ENCODE data around the gene SLC22A23.

The SLC22A23 gene

GRCh38 chr6:3333263-3333662 is 123.6 kb downstream of the SLC22A23 start:
- no peak overlapping the region for H3K4me3 ChIP-seq (ENCODE audit: low read length)
- H3K27ac ChIP-seq (ENCODE audit: low read depth, low read length): no peak overlapping the region
- WGBS: 48% methylated on average over 6 of the region's 6 CpGs
- H3K9me3 ChIP-seq (ENCODE audit: insufficient read depth, low read depth, low read length): no peaks in the 10 kb centered on the region
- no peaks in the 10 kb centered on the region for H3K27me3 ChIP-seq (ENCODE audit: insufficient read depth, low read length)
- H3K4me1 ChIP-seq (ENCODE audit: insufficient read depth, low read length): peaks cover 34% of the 10 kb centered on the region
- no peaks in the 10 kb centered on the region for H3K36me3 ChIP-seq (ENCODE audit: insufficient read depth, low read length)
- no peak overlapping the region for H3K9ac ChIP-seq (ENCODE audit: low read depth, low read length)

- WGBS: 89% methylated on average over 7 of the region's 7 CpGs
- Histone ChIP-seq H3K9me3 (ENCODE audit: insufficient read depth, low read depth, low read length) (no peaks in the 10 kb centered on the region), H3K9ac (ENCODE audit: low read depth, low read length) (no peak overlapping the region), H3K4me1 (ENCODE audit: insufficient read depth, low read length) (peaks cover 23% of the 10 kb centered on the region), H3K27ac (ENCODE audit: low read depth, low read length) (no peak overlapping the region), H3K36me3 (ENCODE audit: insufficient read depth, low read length) (no peaks in the 10 kb centered on the region), H3K4me3 (ENCODE audit: low read length) (no peak overlapping the region), H3K27me3 (ENCODE audit: insufficient read depth, low read length) (no peaks in the 10 kb centered on the region)
Observed at GRCh38 chr6:3331971-3332370, 124.9 kb downstream of the SLC22A23 start.

DNA sequence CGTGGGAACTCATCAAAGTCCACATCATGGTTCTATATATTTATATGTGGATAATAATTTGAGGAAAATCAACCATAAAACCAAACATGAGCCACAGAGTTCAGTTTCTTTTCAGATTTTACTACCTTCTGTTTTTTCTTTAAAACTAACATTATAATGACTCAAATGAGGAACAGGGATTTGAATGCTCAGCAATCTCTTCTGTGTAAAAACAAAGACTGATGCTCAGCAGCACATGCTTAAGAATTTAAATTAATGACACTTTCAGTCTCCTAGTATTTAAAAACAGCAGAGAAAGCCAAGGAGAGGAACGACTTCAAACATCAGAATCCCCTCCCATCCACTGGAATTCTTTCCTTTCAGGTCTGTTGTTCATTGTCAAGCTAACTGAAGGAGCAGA is 125.4 kb downstream of the SLC22A23 start:
- H3K27me3 ChIP-seq (ENCODE audit: insufficient read depth, low read length): no peaks in the 10 kb centered on the region
- peaks cover 26% of the 10 kb centered on the region for H3K4me1 ChIP-seq (ENCODE audit: insufficient read depth, low read length)
- H3K4me3 ChIP-seq (ENCODE audit: low read length): no peak overlapping the region
- 27% methylated on average over 1 of the region's 2 CpGs for WGBS
- no peaks in the 10 kb centered on the region for H3K9me3 ChIP-seq (ENCODE audit: insufficient read depth, low read depth, low read length)
- no peaks in the 10 kb centered on the region for H3K36me3 ChIP-seq (ENCODE audit: insufficient read depth, low read length)
- H3K27ac ChIP-seq (ENCODE audit: low read depth, low read length): no peak overlapping the region
- H3K9ac ChIP-seq (ENCODE audit: low read depth, low read length): no peak overlapping the region

- H3K27me3 ChIP-seq (ENCODE audit: insufficient read depth, low read length): no peaks in the 10 kb centered on the region
- peaks cover 24% of the 10 kb centered on the region for H3K4me1 ChIP-seq (ENCODE audit: insufficient read depth, low read length)
- no peak overlapping the region for H3K4me3 ChIP-seq (ENCODE audit: low read length)
- H3K27ac ChIP-seq (ENCODE audit: low read depth, low read length): no peak overlapping the region
- no peaks in the 10 kb centered on the region for H3K36me3 ChIP-seq (ENCODE audit: insufficient read depth, low read length)
- 89% methylated on average over 6 of the region's 6 CpGs for WGBS
- H3K9ac ChIP-seq (ENCODE audit: low read depth, low read length): no peak overlapping the region
- H3K9me3 ChIP-seq (ENCODE audit: insufficient read depth, low read depth, low read length): no peaks in the 10 kb centered on the region
Observed at GRCh38 chr6:3330199-3330598, 126.7 kb downstream of the SLC22A23 start.

DNA sequence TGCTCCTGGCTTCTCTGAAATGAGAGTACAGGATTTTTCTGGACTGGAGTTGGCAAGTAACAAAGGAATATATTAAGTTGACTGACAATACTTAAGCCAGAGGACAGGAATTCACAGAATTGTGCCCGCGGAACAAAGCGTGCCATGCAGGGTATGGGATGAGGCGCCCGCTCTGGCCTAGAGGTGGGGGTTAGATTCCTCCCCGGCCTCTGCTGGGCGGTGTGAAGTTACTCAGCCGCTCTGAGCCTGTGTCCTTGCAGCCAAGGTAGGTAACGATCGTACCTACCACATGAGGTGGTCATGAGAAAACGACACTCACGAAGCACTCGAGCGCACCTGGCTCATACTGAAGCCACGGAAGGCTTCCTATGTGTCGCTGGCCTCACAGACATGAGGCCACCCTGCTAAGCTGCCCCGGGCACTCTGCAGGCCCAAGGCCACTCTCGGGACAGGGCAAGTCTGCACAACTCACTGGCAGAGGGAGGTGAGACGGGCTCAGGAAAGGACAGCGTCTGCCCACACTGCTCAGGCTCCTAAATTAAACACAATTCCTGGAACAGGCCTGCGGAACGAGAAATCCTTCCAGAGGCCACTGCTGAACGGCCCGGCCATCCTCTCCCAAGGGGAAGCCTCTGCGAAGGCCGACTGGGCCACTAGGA is 127.3 kb downstream of the SLC22A23 start:
- 94% methylated on average over 26 of the region's 26 CpGs for WGBS
- Histone ChIP-seq H3K27ac (ENCODE audit: low read depth, low read length) (no peak overlapping the region), H3K4me3 (ENCODE audit: low read length) (no peak overlapping the region), H3K36me3 (ENCODE audit: insufficient read depth, low read length) (no peaks in the 10 kb centered on the region), H3K9ac (ENCODE audit: low read depth, low read length) (no peak overlapping the region), H3K27me3 (ENCODE audit: insufficient read depth, low read length) (no peaks in the 10 kb centered on the region), H3K4me1 (ENCODE audit: insufficient read depth, low read length) (peaks cover 24% of the 10 kb centered on the region), H3K9me3 (ENCODE audit: insufficient read depth, low read depth, low read length) (no peaks in the 10 kb centered on the region)

DNA sequence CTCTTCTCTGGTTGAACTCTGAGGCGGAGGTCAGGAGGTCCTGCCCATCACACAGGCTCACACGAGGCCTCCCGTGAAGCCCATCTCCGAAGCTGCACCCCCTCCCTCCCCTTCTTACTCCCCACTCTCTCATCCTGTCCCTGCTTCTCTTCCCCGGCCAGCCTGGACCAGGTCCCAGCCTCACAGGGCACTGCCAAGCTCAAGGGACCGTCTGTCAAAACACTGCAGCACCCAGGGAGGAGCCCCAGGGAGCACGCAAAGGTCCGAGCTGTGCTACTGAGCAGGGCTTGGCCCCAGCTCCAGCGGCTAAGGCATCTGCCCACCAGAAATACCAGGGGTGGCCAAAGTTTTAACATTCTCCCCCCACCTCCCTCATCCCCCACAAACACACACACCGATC is 128.1 kb downstream of the SLC22A23 start:
- Histone ChIP-seq H3K36me3 (ENCODE audit: insufficient read depth, low read length) (no peaks in the 10 kb centered on the region), H3K4me1 (ENCODE audit: insufficient read depth, low read length) (peaks cover 24% of the 10 kb centered on the region), H3K4me3 (ENCODE audit: low read length) (no peak overlapping the region), H3K27me3 (ENCODE audit: insufficient read depth, low read length) (no peaks in the 10 kb centered on the region), H3K27ac (ENCODE audit: low read depth, low read length) (no peak overlapping the region), H3K9me3 (ENCODE audit: insufficient read depth, low read depth, low read length) (no peaks in the 10 kb centered on the region), H3K9ac (ENCODE audit: low read depth, low read length) (no peak overlapping the region)
- 85% methylated on average over 9 of the region's 10 CpGs for WGBS

DNA sequence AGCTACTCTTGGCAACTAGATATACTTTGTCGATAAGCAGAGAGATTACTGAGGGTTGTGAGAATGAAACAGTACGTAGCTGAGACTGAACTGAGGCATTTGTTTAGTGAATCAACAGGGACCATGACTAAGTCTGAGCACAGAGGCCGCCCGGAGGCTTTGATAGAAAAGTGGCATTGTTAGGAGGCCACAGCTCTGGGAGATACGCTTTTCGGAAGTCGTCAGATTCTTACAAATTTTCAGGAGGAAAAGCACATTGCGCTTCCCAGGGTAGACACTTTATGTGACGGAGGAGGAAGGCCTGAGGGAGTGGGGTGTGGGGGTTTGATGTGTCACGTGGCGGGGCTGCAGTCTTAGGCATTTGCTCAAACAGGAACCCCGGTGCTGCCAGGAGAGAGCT is 128.7 kb downstream of the SLC22A23 start:
- Histone ChIP-seq H3K27ac (ENCODE audit: low read depth, low read length) (no peak overlapping the region), H3K27me3 (ENCODE audit: insufficient read depth, low read length) (no peaks in the 10 kb centered on the region), H3K4me3 (ENCODE audit: low read length) (no peak overlapping the region), H3K4me1 (ENCODE audit: insufficient read depth, low read length) (peaks cover 19% of the 10 kb centered on the region), H3K36me3 (ENCODE audit: insufficient read depth, low read length) (no peaks in the 10 kb centered on the region; the same call in 1 of the 2 replicates), H3K9ac (ENCODE audit: low read depth, low read length) (no peak overlapping the region), H3K9me3 (ENCODE audit: insufficient read depth, low read depth, low read length) (no peaks in the 10 kb centered on the region)
- WGBS: 88% methylated on average over 12 of the region's 12 CpGs

DNA sequence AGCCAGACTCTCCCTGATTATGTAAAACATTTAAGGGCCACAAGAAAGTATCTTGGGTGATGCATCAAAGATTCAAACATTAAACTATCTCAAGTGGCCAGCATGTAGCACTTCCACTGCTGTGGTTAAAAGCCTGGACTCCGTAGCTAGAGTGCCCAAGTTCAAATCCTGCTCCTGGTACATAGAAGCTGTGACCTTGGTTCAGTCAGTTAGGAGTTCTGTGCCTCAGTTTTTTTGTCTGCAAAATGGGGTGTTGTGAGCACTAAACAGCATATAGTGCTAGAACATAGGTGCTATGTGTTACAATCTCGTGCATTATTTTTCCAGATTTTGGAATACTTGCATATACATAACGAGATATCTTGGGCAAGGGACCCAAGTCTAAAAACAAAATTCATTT is 129.4 kb downstream of the SLC22A23 start:
- 92% methylated on average over 2 of the region's 3 CpGs for WGBS
- H3K4me3 ChIP-seq (ENCODE audit: low read length): no peak overlapping the region
- no peaks in the 10 kb centered on the region for H3K9me3 ChIP-seq (ENCODE audit: insufficient read depth, low read depth, low read length)
- H3K27ac ChIP-seq (ENCODE audit: low read depth, low read length): no peak overlapping the region
- H3K9ac ChIP-seq (ENCODE audit: low read depth, low read length): no peak overlapping the region
- no peaks in the 10 kb centered on the region for H3K27me3 ChIP-seq (ENCODE audit: insufficient read depth, low read length)
- peaks cover 16% of the 10 kb centered on the region for H3K4me1 ChIP-seq (ENCODE audit: insufficient read depth, low read length)
- H3K36me3 ChIP-seq (ENCODE audit: insufficient read depth, low read length): no peaks in the 10 kb centered on the region; the same call in 1 of the 2 replicates

- H3K27me3 ChIP-seq (ENCODE audit: insufficient read depth, low read length): no peaks in the 10 kb centered on the region
- no peak overlapping the region for H3K9ac ChIP-seq (ENCODE audit: low read depth, low read length)
- H3K27ac ChIP-seq (ENCODE audit: low read depth, low read length): no peak overlapping the region
- no peaks in the 10 kb centered on the region; the same call in 1 of the 2 replicates for H3K36me3 ChIP-seq (ENCODE audit: insufficient read depth, low read length)
- no peaks in the 10 kb centered on the region for H3K9me3 ChIP-seq (ENCODE audit: insufficient read depth, low read depth, low read length)
- no peak overlapping the region for H3K4me3 ChIP-seq (ENCODE audit: low read length)
- peaks cover 14% of the 10 kb centered on the region for H3K4me1 ChIP-seq (ENCODE audit: insufficient read depth, low read length)
- WGBS: 86% methylated on average over 9 of the region's 9 CpGs
Observed at GRCh38 chr6:3326981-3327380, 129.9 kb downstream of the SLC22A23 start.

- H3K4me3 ChIP-seq (ENCODE audit: low read length): no peak overlapping the region
- no peak overlapping the region for H3K27ac ChIP-seq (ENCODE audit: low read depth, low read length)
- H3K27me3 ChIP-seq (ENCODE audit: insufficient read depth, low read length): no peaks in the 10 kb centered on the region
- 69% methylated on average over 11 of the region's 11 CpGs for WGBS
- H3K9me3 ChIP-seq (ENCODE audit: insufficient read depth, low read depth, low read length): no peaks in the 10 kb centered on the region
- H3K4me1 ChIP-seq (ENCODE audit: insufficient read depth, low read length): peaks cover 8% of the 10 kb centered on the region
- no peaks in the 10 kb centered on the region; the same call in 1 of the 2 replicates for H3K36me3 ChIP-seq (ENCODE audit: insufficient read depth, low read length)
- no peak overlapping the region for H3K9ac ChIP-seq (ENCODE audit: low read depth, low read length)
Observed at GRCh38 chr6:3326184-3326971, 130.5 kb downstream of the SLC22A23 start.

DNA sequence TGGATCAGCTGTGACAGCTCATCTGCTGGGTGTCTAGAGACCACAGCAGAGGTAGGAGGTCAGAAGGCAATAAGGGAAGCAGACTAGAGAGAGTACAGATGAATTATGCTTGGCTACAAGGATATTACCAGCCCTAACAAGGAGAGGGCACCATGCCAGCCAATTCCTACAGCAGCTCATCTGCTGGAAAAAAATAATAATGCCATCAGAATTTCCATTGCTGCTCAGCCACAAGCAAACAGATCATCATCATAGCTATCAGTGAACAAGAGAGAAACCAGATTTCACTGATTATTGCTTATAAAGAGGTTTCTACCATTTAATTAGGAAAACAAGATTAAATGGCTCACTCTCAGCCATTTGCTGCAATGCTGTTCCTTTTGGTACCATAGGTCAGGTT is 131.6 kb downstream of the SLC22A23 start:
- Histone ChIP-seq H3K27ac (ENCODE audit: low read depth, low read length) (no peak overlapping the region), H3K9ac (ENCODE audit: low read depth, low read length) (no peak overlapping the region), H3K4me1 (ENCODE audit: insufficient read depth, low read length) (peaks cover 6% of the 10 kb centered on the region)

More for the DNA sequence above, 131.6 kb downstream of the SLC22A23 start:
- Histone ChIP-seq H3K27me3 (ENCODE audit: insufficient read depth, low read length) (no peaks in the 10 kb centered on the region), H3K4me3 (ENCODE audit: low read length) (no peak overlapping the region), H3K9me3 (ENCODE audit: insufficient read depth, low read depth, low read length) (no peaks in the 10 kb centered on the region), H3K36me3 (ENCODE audit: insufficient read depth, low read length) (no peaks in the 10 kb centered on the region; the same call in 1 of the 2 replicates)
